ENCODE data around the gene PNMA3.
"Not testable (repeated sequence)": the region's sequence is repeated elsewhere in the genome, so short reads cannot be mapped to it uniquely, and the experiment has no call there.

PNMA3 gene, protein sequence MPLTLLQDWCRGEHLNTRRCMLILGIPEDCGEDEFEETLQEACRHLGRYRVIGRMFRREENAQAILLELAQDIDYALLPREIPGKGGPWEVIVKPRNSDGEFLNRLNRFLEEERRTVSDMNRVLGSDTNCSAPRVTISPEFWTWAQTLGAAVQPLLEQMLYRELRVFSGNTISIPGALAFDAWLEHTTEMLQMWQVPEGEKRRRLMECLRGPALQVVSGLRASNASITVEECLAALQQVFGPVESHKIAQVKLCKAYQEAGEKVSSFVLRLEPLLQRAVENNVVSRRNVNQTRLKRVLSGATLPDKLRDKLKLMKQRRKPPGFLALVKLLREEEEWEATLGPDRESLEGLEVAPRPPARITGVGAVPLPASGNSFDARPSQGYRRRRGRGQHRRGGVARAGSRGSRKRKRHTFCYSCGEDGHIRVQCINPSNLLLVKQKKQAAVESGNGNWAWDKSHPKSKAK

DNA sequence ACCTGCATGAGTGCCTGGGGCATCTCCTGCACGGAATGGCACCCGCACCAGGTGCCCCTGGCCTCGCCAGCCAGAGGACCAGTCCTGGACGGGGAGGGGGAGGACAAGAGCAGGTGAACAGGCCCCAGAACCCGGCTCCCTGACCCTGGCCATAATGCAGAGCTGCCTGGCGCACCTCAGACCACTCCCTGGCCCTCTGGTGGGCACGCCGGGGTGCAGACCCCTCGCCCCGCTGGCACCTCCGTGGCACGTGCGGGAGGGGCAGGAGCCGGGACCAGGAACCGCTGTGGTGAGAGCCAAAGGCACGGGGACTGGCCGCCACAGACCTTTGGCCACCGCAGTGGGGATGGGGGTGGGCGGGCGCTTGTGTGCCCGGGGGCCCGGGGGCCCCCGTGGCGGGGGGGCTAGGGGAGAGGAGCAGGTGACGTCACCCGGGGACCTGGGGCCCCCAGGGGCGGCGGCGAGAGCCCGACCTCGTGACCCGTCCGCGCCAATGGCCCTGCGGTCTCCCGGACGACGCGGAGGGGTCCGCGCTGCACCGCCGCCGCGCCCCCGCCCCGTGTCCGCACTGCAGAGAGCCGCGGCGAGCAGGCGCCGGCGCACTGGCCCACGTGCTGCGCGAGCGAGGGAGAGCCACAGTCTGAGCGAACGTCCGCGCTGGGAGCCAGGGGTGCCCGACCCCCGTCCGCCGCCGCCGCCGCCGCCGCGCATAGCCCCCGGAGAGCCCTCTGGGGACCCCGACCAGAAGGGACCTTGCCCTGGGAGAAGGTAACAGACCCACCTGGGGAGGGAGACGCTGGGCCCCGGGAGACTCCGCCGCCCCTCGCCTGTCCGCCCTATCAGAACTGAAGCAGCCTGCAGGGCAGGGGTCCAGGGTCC lies at the start of gene PNMA3:
Gene PNMA3 (plus strand): TSS at position 600 of the 879 bp plus-strand sequence. CDS start 586 bp downstream, outside the sequence.
- TF ChIP-seq, protein P1, sequence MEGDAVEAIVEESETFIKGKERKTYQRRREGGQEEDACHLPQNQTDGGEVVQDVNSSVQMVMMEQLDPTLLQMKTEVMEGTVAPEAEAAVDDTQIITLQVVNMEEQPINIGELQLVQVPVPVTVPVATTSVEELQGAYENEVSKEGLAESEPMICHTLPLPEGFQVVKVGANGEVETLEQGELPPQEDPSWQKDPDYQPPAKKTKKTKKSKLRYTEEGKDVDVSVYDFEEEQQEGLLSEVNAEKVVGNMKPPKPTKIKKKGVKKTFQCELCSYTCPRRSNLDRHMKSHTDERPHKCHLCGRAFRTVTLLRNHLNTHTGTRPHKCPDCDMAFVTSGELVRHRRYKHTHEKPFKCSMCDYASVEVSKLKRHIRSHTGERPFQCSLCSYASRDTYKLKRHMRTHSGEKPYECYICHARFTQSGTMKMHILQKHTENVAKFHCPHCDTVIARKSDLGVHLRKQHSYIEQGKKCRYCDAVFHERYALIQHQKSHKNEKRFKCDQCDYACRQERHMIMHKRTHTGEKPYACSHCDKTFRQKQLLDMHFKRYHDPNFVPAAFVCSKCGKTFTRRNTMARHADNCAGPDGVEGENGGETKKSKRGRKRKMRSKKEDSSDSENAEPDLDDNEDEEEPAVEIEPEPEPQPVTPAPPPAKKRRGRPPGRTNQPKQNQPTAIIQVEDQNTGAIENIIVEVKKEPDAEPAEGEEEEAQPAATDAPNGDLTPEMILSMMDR (IDR thresholded peaks at IDR 0.05): no peak
- Histone ChIP-seq H3K27me3 (peaks cover 0 to 35% of the 10 kb centered on the region in 2 donors), H3K4me3 (peak within 1 kb of the TSS in 1 of 2 donors; percentile 38), H3K9me3 (no peaks in the 10 kb centered on the region), H3K27ac (no peak within 1 kb of the TSS), H3K4me1 (peaks cover 0 to 13% (median 8%) of the 10 kb centered on the region in 4 donors), H3K36me3 (no peaks in the 10 kb centered on the region)
- intact Hi-C loops (cut with DNase I; ENCODE audit: low total_unique reads): no loop called here
- DNase-seq: no peak

DNA sequence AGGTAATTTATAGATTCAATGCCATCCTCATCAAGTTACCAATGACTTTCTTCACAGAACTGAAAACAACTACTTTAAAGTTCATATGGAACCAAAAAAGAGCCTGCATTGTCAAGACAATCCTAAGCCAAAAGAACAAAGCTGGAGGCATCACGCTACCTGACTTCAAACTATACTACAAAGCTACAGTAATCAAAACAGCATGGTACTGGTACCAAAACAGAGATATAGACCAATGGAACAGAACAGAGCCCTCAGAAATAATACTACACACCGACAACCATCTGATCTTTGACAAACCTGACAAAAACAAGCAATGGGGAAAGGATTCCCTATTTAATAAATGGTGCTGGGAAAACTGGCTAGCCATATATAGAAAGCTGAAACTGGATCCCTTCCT lies 39.1 kb upstream of the PNMA3 start:
- H3K36me3 ChIP-seq; H3K4me1 ChIP-seq; H3K27ac ChIP-seq; H3K27me3 ChIP-seq; H3K4me3 ChIP-seq; DNase-seq; intact Hi-C loops (cut with DNase I; ENCODE audit: low total_unique reads); H3K9me3 ChIP-seq: not testable (repeated sequence)

DNA sequence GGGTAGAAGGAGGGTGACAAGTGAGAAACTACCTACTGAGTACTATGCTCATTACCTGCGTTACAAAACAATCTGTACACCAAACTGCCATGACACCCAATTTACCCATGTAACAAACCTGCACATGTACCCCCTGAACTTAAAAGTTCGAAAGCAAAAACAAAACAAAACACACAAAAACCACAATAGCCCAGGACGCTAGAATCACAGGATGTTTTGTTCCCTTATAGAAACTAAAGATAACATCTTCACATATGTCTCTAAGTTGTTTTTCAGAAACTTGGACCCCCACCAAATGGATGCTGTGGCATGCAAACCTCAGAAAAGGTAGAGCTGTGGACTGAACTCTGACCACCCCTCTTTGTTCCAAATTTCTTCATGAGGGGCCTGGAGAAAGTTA lies 37.1 kb upstream of the PNMA3 start:
- H3K4me1 ChIP-seq: no peaks in the 10 kb centered on the region
- H3K27ac ChIP-seq: no peak overlapping the region
- H3K27me3 ChIP-seq: no peaks in the 10 kb centered on the region
- no peak for DNase-seq
- TF ChIP-seq, protein P1 (IDR thresholded peaks at IDR 0.05): no peak
- peaks cover 0 to 4% (median 0%) of the 10 kb centered on the region in 3 donors for H3K9me3 ChIP-seq
- no peak overlapping the region for H3K4me3 ChIP-seq
- no peaks in the 10 kb centered on the region for H3K36me3 ChIP-seq
- intact Hi-C loops (cut with DNase I; ENCODE audit: low total_unique reads): no loop called here

DNA sequence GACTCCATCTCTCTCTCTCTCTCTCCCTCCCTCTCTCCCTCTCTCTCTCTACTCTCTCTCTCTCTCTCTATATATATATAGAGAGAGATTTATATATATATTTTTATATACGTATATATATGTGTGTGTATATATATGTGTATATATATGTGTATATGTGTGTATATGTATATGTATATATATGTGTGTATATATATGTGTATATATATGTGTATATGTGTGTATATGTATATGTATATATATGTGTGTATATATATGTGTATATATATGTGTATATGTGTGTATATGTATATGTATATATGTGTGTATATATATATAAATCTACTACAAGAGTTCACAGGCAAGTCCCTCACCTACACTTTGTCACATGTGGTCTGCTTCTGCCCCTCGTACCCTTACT lies 29.8 kb upstream of the PNMA3 start:
- H3K9me3 ChIP-seq; DNase-seq; H3K27ac ChIP-seq; H3K4me1 ChIP-seq; H3K27me3 ChIP-seq; H3K36me3 ChIP-seq; intact Hi-C loops (cut with DNase I; ENCODE audit: low total_unique reads); H3K4me3 ChIP-seq: not testable (repeated sequence)

DNA sequence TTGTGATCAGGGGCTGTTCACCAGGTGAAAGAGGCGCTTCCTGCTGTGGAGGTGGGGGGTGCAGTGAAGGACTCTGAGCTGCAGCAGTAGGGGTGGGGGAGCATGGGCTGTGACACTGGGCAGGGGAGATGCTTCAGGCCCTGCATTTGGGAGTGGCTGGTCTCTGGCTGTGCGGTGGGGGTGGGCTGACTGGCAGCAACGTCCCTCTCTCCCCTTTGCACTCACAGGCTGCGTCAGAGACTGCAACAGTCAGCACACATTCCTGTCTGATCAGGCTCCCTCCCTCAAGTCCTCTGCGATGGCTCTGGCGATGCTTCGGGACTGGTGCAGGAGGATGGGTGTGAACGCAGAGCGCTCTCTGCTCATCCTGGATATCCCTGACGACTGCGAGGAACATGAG lies 27.8 kb upstream of the PNMA3 start:
- H3K27me3 ChIP-seq; H3K9me3 ChIP-seq; intact Hi-C loops (cut with DNase I; ENCODE audit: low total_unique reads): not testable (repeated sequence)

DNA sequence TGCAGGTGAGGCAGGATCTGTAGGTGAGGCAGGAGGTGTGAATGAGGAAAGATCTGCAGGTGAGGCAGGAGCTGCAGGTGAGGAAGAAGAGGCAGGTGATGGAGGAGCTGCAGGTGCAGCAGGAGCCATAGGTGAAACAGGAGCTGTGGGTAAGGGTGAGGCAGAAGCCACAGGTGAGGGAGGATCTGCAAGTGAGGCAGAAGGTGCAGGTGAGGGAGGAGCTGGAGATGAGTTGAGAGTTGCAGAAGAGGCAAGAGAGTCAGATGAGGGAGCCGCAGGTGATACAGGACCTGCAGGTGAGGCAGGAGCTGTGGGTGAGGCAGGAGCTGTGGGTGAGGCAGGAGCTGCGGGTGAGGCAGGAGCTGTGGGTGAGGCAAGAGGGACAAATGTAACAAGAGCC lies 27.1 kb upstream of the PNMA3 start:
- Histone ChIP-seq H3K4me3 (no peak overlapping the region), H3K36me3 (no peaks in the 10 kb centered on the region), H3K27me3 (no peaks in the 10 kb centered on the region), H3K27ac (no peak overlapping the region), H3K4me1 (no peaks in the 10 kb centered on the region), H3K9me3 (no peaks in the 10 kb centered on the region)
- no peak for DNase-seq
- TF ChIP-seq, protein P1 (IDR thresholded peaks at IDR 0.05): no peak
- intact Hi-C loops (cut with DNase I; ENCODE audit: low total_unique reads): no loop called here

More for the DNA sequence above, 27.8 kb upstream of the PNMA3 start:
- H3K4me3 ChIP-seq, H3K4me1 ChIP-seq, H3K27ac ChIP-seq, H3K36me3 ChIP-seq, DNase-seq: not testable (repeated sequence)

DNA sequence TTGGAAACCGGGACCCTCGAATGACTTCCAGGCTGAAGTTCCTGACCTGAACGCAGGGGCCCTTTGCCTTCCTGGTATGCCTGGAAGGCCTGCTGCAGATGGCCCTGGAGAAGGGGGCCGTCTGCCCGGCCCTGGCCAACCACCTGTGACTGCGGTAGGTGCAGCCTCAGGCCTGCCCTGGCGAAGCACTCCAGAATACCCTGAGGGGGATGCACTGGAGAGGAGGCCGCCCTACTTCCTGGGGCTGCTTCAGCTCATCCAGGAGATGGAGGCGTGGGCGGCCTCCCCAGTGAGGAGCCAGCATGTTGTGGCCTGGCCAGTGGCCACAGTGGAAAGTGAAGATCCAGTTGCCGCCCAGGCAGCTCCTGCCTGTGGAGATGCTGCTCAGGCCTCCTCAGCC lies 26.4 kb upstream of the PNMA3 start:
- H3K27ac ChIP-seq: no peak overlapping the region
- H3K4me3 ChIP-seq: no peak overlapping the region
- H3K9me3 ChIP-seq: no peaks in the 10 kb centered on the region
- DNase-seq: no peak
- no peaks in the 10 kb centered on the region for H3K4me1 ChIP-seq
- no peaks in the 10 kb centered on the region for H3K27me3 ChIP-seq
- intact Hi-C loops (cut with DNase I; ENCODE audit: low total_unique reads): loop anchor here (10.0 kb wide), 1 partner anchor 495 kb away; no protein-coding TSS in a partner anchor
- TF ChIP-seq, protein P1 (IDR thresholded peaks at IDR 0.05): no peak
- H3K36me3 ChIP-seq: no peaks in the 10 kb centered on the region
